ENCODE data around the gene GALNT9.

- TF ChIP-seq EP300 (IDR thresholded peaks at IDR 0.05): no peak
- TF ChIP-seq CTCF (IDR thresholded peaks at IDR 0.05): no peak
Measured at GRCh38 chr12:132285991-132286681, 43.3 kb downstream of the GALNT9 start.

All from sigmoid colon (tissue), 4 donors.